Dendritic cell treated with granulocyte-macrophage colony-stimulating factor and Interleukin-4, amounts not matched to agents 40 ng/mL and 50 ng/mL, for 4 days (primary cell): ENCODE results near the gene MYOC.
"Not testable (repeated sequence)": the region's sequence is repeated elsewhere in the genome, so short reads cannot be mapped to it uniquely, and the experiment has no call there.

Experiments used
- H3K27ac Mint-ChIP-seq: one replicate; pipeline ENCODE4 v1.8.0; 2022; ENCODE audit warnings: mild to moderate bottlenecking, mixed read lengths
- H3K27me3 Mint-ChIP-seq: one replicate; pipeline ENCODE4 v1.8.0; 2022; ENCODE audit warnings: mild to moderate bottlenecking, mixed read lengths
- H3K36me3 Mint-ChIP-seq: one replicate; pipeline ENCODE4 v1.8.0; 2022; ENCODE audit warnings: low read depth, mixed read lengths
- H3K4me1 Mint-ChIP-seq: one replicate; pipeline ENCODE4 v1.8.0; 2022; ENCODE audit warnings: low read depth, mixed read lengths
- H3K4me3 Mint-ChIP-seq: one replicate; pipeline ENCODE4 v1.8.0; 2022; ENCODE audit warnings: mild to moderate bottlenecking, moderate library complexity, mixed read lengths
- H3K9me3 Mint-ChIP-seq: one replicate; pipeline ENCODE4 v1.8.0; 2022; ENCODE audit warnings: mixed read lengths
- intact Hi-C: fragments of 100-400 bp; cut with micrococcal nuclease; formaldehyde crosslinking; loops from one replicate; pipeline ENCODE4 v1.15.0; 2022

The MYOC gene

DNA sequence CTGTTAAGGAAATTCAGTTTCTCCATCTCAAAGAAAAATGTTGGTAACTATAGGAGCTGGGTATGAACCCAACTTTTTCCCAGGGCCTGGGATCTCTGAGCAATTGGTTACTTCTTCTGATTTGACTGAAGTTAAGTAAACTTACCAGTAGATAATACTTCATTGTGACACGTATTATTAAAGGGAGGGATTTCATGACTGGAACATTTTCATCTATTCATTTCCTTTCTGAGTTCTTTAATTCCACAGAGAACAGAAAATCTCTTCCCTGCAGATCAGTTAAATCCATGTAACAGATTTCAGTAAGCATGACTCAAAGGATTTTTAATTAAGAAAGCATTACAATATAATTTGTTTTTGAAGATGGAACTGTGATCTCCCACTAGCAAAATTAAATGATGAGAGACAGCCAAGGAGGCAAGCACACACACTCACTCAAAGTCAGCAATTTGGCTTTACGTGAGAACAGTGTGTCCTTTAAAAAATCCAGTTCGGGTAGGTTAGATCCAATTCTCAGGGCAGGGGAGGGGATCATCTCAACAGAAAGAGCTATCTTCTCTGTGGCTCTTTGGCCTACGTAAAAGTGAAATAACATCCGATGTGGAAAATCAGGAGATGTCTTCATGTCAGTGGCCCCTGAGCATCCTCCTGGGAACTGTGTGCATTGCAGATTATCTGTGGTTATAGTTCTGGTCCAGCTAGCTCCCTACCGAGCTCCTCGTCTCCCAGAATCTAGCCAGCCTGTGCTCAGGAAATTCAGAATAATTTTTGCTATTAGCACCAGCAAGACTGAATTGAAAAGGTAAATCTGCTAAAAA is 10.8 kb upstream of the MYOC start:
- no peaks in the 10 kb centered on the region for H3K4me1 Mint-ChIP-seq
- intact Hi-C loops, result no loop called here
- no peak overlapping the region for H3K4me3 Mint-ChIP-seq
- no peaks in the 10 kb centered on the region for H3K27me3 Mint-ChIP-seq
- no peaks in the 10 kb centered on the region for H3K36me3 Mint-ChIP-seq
- H3K27ac Mint-ChIP-seq, result no peak overlapping the region
- H3K9me3 Mint-ChIP-seq, result no peaks in the 10 kb centered on the region

DNA sequence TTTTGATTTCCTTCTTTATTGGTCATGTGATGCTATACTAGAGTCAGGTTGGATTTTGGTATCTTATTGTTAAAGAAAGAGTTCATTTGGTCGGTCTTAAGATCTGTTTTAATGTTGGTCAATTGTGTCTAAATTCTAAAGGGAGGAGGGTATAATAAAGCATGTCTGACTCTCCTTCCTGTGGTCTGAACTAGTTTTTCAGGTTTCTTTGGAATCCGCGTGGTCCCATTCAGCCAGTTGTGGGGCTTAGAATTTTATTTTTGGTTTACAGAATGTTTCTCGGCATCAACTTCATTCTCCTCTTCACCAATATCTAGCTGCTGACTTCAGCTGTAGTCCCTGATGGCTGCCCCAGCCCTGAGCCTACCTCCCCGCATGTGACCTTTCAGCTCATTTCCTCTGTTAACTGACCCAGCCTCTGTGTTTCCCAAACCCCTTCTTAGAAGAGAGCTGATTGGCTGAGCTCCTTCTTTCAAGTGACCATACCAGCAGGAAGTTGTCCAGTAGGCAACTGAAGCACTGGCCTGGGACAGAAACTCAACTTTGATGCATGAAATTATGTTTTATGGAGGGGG is 8.7 kb upstream of the MYOC start:
- Mint-ChIP-seq H3K4me3 (no peak overlapping the region), H3K27ac (no peak overlapping the region), H3K9me3 (no peaks in the 10 kb centered on the region), H3K27me3 (no peaks in the 10 kb centered on the region), H3K36me3 (no peaks in the 10 kb centered on the region), H3K4me1 (no peaks in the 10 kb centered on the region)
- intact Hi-C loops, result no loop called here

DNA sequence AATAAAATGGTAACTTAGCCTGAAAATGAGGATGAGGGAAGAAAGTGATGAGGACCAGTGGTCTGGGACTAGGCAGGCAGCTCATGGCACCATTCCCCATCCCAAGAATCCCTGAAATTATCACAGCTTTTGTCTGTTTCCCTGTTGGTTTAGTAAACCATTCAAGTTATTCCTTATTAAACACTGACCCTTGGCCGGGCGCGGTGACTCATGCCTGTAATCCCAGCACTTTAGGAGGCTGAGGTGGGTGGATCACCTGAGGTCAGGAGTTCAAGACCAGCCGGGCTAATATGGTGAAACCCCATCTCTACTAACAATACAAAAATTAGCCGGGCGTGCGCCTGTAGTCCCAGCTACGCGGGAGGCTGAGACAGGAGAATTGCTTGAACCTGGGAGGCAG is 3.7 kb upstream of the MYOC start:
- not testable (repeated sequence) for H3K27ac Mint-ChIP-seq, H3K4me3 Mint-ChIP-seq, H3K36me3 Mint-ChIP-seq, H3K9me3 Mint-ChIP-seq, H3K4me1 Mint-ChIP-seq
- intact Hi-C loops, result loop anchor here (5.0 kb wide), 1 partner anchor 126 kb away; the partner anchor contains the start of gene METTL13
- H3K27me3 Mint-ChIP-seq, result peaks cover 11% of the 10 kb centered on the region

DNA sequence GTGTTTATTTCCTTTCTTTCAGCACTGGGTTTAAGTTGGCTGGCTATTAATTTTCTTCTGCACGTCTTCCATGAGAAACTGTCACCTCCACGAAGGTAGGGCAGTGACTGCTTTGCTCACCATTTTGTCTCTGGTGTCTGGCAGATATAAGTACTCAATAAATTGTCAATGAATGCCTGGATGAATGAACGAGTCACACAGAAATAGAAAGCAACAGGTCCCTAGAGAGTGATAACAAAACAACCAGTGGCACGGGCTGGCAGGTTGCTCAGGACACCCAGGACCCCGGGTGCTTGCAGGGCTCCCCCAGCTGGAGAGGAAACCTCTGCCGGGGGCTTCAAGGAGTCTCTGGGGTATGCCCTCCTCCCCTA is 3.2 kb upstream of the MYOC start:
- Mint-ChIP-seq H3K9me3 (no peaks in the 10 kb centered on the region), H3K27me3 (peaks cover 11% of the 10 kb centered on the region), H3K4me3 (no peak overlapping the region), H3K27ac (no peak overlapping the region), H3K36me3 (no peaks in the 10 kb centered on the region), H3K4me1 (peaks cover 9% of the 10 kb centered on the region)
- intact Hi-C loops, result loop anchor here (5.0 kb wide), 1 partner anchor 127 kb away; the partner anchor contains the start of gene METTL13

DNA sequence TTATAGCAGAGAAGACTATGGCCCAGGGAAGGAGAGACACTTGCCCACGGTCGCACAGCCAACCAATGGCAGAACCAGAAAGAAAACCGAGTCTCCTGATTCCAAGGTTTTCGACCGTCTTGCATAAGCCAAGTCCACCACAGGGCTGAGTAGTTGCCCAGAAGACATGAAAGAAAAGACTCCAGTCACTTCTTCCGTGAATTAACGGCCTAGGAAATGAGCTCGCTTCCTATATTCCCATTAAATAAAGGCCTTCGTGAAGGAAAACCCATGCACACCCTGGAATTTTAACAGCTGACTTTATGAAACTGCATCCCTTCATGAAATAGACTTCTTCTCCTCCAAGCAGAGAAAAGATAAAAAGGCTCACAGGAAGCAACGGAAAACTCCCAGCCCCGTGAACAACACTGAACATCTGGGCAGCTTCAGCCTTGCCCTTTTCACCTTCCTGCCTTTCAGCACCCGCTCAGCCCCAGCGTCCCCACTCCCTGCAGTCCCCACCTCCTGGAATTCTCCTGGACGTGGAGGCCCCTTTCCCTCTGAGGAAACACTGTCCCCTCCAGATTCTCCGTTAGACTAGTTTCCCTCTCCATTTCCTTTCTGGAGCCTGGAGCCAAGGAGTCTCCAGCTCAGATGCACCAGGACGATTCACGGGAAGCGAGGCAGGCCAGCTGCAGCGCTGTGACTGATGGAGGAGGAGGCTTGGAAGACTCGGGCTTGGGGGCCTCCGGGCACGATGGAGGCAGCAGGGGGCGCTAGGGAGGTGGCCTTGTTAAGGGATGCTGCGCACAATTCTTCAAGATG is 2.7 kb upstream of the MYOC start:
- intact Hi-C loops, result loop anchor here (5.0 kb wide), 1 partner anchor 127 kb away; the partner anchor contains the start of gene METTL13
- Mint-ChIP-seq H3K4me1 (peaks cover 9% of the 10 kb centered on the region), H3K4me3 (no peak overlapping the region), H3K27me3 (peaks cover 11% of the 10 kb centered on the region), H3K36me3 (no peaks in the 10 kb centered on the region), H3K27ac (no peak overlapping the region), H3K9me3 (no peaks in the 10 kb centered on the region)

DNA sequence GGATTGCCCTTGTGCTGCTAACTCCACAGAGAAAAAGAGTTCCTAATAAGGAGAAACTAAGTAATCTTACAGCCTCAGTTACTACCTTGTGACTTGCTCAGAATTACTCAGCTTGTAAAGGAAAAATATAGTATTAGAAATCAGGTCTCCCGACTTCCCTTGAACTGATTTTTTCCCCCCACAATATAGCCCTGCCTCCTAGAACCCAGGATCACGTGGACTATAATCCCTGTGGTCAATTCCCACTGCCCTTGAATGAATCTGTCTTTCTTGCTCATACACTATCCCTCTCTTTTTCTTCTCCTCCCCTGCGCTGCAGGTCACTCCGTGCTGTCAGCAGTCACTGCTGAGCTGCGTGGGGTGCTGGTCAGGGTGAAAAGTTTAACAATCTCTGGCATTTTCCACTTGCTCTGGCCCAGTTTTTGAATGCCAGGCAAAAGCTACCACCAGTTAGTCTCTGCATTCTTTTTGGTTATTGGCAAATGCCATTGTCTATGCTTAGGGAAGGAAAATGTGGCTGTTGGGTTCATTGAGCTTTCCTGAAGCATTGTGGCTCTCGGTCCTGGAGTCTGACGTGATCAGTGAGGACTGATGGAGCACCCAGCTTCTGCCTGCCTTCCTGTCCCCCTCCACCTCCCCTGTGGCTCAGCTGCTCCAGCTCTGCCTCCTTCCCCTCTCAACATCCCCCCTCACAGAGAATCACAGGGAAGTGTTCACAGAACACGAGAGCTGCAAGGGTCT is 1.9 kb upstream of the MYOC start:
- Mint-ChIP-seq H3K9me3 (no peaks in the 10 kb centered on the region), H3K27me3 (peaks cover 11% of the 10 kb centered on the region), H3K27ac (no peak overlapping the region), H3K36me3 (no peaks in the 10 kb centered on the region), H3K4me3 (no peak overlapping the region), H3K4me1 (peaks cover 9% of the 10 kb centered on the region)
- intact Hi-C loops, result no loop called here

DNA sequence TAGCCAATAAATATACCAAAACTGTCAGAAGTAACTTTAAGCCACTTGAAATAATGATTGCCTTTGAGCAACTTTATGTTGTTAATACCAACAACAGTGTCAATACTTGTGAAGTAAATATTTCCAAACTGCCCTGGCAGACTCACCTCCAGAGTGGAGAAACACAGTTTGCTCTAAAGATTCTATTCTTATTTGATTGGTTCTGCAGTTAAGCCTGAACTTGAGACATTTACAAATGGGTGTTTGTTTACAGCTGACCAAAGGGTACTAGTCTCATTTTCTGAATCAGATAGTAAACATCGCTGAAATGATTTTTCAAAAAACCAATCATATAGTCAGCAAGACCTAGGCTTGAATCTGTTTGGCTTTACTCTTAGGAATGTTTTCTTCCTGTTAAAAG is 1.3 kb upstream of the MYOC start:
- H3K9me3 Mint-ChIP-seq, result no peaks in the 10 kb centered on the region
- H3K27ac Mint-ChIP-seq, result no peak overlapping the region
- H3K4me3 Mint-ChIP-seq, result no peak overlapping the region
- no peaks in the 10 kb centered on the region for H3K36me3 Mint-ChIP-seq
- H3K27me3 Mint-ChIP-seq, result peaks cover 11% of the 10 kb centered on the region
- intact Hi-C loops, result no loop called here
- H3K4me1 Mint-ChIP-seq, result peaks cover 9% of the 10 kb centered on the region

DNA sequence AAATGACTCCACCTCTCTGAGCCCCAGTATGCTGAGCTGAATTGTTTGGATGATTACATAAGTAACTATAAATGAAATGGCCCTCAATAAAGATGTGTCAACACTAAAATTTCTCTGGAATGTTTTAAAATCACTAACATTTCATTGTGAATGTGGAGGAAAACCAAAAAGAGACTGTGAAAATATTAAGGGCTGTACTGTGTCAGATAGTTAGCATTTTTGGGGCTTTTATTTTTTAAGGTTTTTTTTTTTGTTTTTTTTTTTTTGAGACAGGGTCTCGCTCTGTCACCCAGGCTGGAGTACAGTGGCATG is 6.3 kb downstream of the MYOC start:
- no peaks in the 10 kb centered on the region for H3K36me3 Mint-ChIP-seq
- H3K4me3 Mint-ChIP-seq, result no peak overlapping the region
- no peaks in the 10 kb centered on the region for H3K9me3 Mint-ChIP-seq
- H3K27me3 Mint-ChIP-seq, result no peaks in the 10 kb centered on the region
- H3K4me1 Mint-ChIP-seq, result peaks cover 9% of the 10 kb centered on the region
- no peak overlapping the region for H3K27ac Mint-ChIP-seq
- intact Hi-C loops, result no loop called here

DNA sequence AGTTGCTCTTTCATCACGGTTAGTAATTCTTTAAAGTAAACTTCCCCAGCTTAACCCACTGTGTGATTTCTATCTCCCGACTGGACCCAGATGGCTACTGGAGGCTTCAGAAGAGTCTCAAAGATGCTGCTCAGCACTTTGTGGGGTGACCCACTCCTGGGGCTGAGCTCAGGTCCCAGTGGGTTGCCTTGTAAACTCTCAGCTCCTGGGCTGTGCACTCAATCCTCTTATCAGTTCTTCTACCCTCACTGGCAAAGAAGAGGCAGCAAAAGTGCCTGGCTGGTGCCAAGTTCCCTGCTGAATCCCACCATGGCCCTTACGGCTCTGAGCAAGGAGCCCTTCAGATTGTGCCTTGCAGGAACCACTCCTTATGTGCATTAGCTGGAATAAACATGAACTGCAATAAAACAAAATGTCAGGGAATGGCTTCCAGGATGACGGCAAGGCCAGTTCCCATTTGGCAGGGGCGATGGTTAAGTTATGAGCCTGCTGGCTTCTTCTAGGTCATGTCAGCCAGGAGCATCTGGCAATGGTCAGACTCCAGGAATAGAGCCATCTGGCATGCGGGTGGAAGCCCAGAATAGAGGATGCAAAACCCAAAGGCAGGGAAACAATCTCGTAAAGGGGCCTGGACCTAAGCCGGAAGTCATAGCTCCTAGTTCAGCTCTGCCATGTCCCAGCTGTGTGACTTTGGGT is 6.8 kb downstream of the MYOC start:
- no peaks in the 10 kb centered on the region for H3K36me3 Mint-ChIP-seq
- no peaks in the 10 kb centered on the region for H3K9me3 Mint-ChIP-seq
- peaks cover 9% of the 10 kb centered on the region for H3K4me1 Mint-ChIP-seq
- no peak overlapping the region for H3K4me3 Mint-ChIP-seq
- H3K27ac Mint-ChIP-seq, result no peak overlapping the region
- intact Hi-C loops, result loop anchor here (2.0 kb wide), 1 partner anchor 339 kb away; no protein-coding TSS in a partner anchor
- H3K27me3 Mint-ChIP-seq, result no peaks in the 10 kb centered on the region

DNA sequence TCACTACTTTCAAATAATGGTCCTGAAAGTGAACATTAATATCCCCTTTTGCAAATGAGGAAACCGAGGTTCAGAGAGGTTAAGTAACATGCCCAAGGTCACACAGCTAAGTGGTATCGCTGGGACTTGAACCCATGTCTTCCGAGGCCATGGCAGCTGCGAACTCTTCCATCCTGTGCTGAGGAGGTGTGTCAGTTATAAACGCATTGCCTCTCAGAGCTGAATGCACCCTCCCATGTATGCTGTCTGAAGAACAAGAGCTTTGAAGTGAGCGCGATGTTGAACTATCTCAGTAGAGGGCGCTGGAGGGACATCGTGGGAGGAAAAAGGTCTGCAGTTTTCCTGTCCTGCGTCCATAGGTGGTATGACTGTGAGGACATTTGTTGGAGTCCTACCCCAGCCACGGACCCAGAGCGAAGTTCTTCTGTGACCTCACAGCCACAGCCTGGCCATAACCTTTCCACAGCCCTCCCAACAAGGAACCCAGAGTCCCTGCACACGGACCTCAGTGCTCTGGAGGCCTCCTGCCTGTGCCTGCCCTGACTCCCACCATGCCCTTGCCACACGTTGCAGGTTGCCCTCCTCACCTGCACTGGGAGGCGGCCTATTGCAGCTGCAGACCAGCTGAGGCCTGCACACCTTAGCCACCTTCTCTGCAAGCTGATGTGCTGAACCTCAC is 7.5 kb downstream of the MYOC start:
- no peaks in the 10 kb centered on the region for H3K36me3 Mint-ChIP-seq
- no peak overlapping the region for H3K4me3 Mint-ChIP-seq
- intact Hi-C loops, result loop anchor here (2.0 kb wide), 1 partner anchor 340 kb away; no protein-coding TSS in a partner anchor

DNA sequence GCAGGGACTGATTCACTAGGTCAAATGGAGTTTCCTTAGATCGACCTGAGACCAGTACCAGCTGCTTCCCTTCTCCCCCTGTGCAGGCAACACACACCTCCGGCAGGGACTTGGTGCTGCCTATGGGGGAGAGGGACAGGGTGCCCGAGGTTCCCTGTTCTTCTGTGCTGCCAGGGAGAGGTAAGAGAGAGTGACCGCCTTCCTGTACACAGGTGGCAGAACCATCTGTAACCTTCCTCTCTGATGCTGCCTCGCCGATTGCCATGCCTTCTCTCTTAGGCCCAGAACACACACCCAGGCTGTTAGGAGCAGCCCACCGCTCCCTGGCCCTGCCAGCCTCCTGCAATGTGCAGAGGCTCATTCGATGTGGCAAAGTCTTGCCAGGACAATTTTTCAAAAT is 9.3 kb downstream of the MYOC start:
- H3K27ac Mint-ChIP-seq, result no peak overlapping the region
- no peak overlapping the region for H3K4me3 Mint-ChIP-seq
- no peaks in the 10 kb centered on the region for H3K27me3 Mint-ChIP-seq

More for the DNA sequence above, 7.5 kb downstream of the MYOC start:
- H3K4me1 Mint-ChIP-seq, result peaks cover 9% of the 10 kb centered on the region
- no peak overlapping the region for H3K27ac Mint-ChIP-seq
- no peaks in the 10 kb centered on the region for H3K9me3 Mint-ChIP-seq
- no peaks in the 10 kb centered on the region for H3K27me3 Mint-ChIP-seq

DNA sequence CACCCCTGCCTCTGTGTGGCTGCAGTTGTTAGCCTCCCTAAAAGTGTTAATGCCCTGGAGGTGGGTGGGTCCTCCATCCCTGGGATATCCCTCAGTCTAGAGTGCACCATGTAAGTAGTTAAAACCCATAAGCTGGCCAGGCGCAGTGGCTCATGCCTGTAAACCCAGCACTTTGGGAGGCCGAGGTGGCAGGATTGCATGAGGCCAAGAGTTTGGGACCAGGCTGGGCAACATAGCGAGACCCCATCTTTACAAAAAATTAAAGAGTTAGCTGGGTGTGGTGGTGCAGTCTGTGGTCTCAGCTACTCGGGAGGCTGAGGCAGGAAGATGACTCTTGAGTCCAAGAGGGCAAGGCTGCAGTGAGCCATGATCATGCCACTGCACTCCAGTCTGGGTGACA is 10.3 kb downstream of the MYOC start:
- no peaks in the 10 kb centered on the region for H3K27me3 Mint-ChIP-seq
- H3K9me3 Mint-ChIP-seq, result no peaks in the 10 kb centered on the region
- intact Hi-C loops, result no loop called here
- no peak overlapping the region for H3K27ac Mint-ChIP-seq
- H3K36me3 Mint-ChIP-seq, result no peaks in the 10 kb centered on the region
- H3K4me1 Mint-ChIP-seq, result peaks cover 9% of the 10 kb centered on the region
- H3K4me3 Mint-ChIP-seq, result no peak overlapping the region

More for the DNA sequence above, 9.3 kb downstream of the MYOC start:
- Mint-ChIP-seq H3K9me3 (no peaks in the 10 kb centered on the region), H3K36me3 (no peaks in the 10 kb centered on the region), H3K4me1 (peaks cover 9% of the 10 kb centered on the region)
- intact Hi-C loops, result no loop called here
